Right atrium auricular region (tissue), 2 donors: ENCODE measurements around the gene PTPRO. TPM values are rescaled to one million over a fixed set of nuclear protein-coding genes. Genes with fewer than 3 reads are reported as not detected.

ENCODE experiments used
- DNase-seq: peaks from one replicate; pipeline ENCODE4 v3.0.0-alpha.2; 2019; ENCODE audit warnings: low spot score
- H3K27ac ChIP-seq, 2 donors: fragments of 200-600 bp; sonication (generic); 1 replicate in 1 of 2; 2 replicates in 1 of 2; pipeline ENCODE4 v1.5.1; 2016 to 2019
- H3K27me3 ChIP-seq, 2 donors: fragments of 200-600 bp; sonication (generic); one replicate each; pipeline versions ENCODE4 v1.5.1 to v1.6.0; 2017 to 2019
- H3K36me3 ChIP-seq: fragments of 200-600 bp; sonication (generic); one replicate; pipeline ENCODE4 v1.5.1; 2016
- H3K4me1 ChIP-seq, 2 donors: fragments of 200-600 bp; sonication (generic); one replicate each; pipeline versions ENCODE4 v1.5.1 to v1.6.0; 2017 to 2019
- H3K4me3 ChIP-seq, 2 donors: fragments of 200-600 bp; sonication (generic); 1 replicate in 1 of 2; 2 replicates in 1 of 2; pipeline ENCODE4 v1.5.1; 2017 to 2019; ENCODE audit warnings: mild to moderate bottlenecking in 1 of 2, moderate library complexity in 1 of 2
- H3K9me3 ChIP-seq, 2 donors: fragments of 200-600 bp; sonication (generic); one replicate each; pipeline ENCODE4 v1.5.1; 2019
- CTCF ChIP-seq, 2 donors: fragments of 200-600 bp; sonication (generic); IDR thresholded peaks; one replicate each; pipeline ENCODE4 v1.5.1; 2019; ENCODE audit warnings: antibody characterized with exemption in 2 of 2
- total RNA-seq, 2 donors: library from RNA; depleted of rRNA; stranded (reverse); fragments of >200 nt; gene quantifications; one replicate each; pipeline ENCODE4 v1.1.0, GENCODE V29; 2016

PTPRO gene
- total RNA-seq, 2 donors from 2014 or later = 0.30 to 2.9 TPM

GRCh38 chr12:15534322-15534721, 212.0 kb downstream of the PTPRO start:
- H3K36me3 ChIP-seq = no peaks in the 10 kb centered on the region
- no peak overlapping the region for H3K27ac ChIP-seq
- H3K9me3 ChIP-seq = no peaks in the 10 kb centered on the region
- no peaks in the 10 kb centered on the region for H3K27me3 ChIP-seq
- DNase-seq = no peak
- H3K4me3 ChIP-seq = no peak overlapping the region
- H3K4me1 ChIP-seq = no peaks in the 10 kb centered on the region
- TF ChIP-seq CTCF (IDR thresholded peaks at IDR 0.05) = no peak

GRCh38 chr12:15534874-15535273, 212.6 kb downstream of the PTPRO start:
- no peaks in the 10 kb centered on the region for H3K27me3 ChIP-seq
- no peak for DNase-seq
- TF ChIP-seq CTCF (IDR thresholded peaks at IDR 0.05) = no peak
- no peaks in the 10 kb centered on the region for H3K36me3 ChIP-seq
- no peaks in the 10 kb centered on the region for H3K4me1 ChIP-seq
- H3K9me3 ChIP-seq = no peaks in the 10 kb centered on the region
- H3K27ac ChIP-seq = peak overlapping the region in 1 of 2 donors; percentile 23
- no peak overlapping the region for H3K4me3 ChIP-seq

GRCh38 chr12:15535352-15535781, 213.1 kb downstream of the PTPRO start:
- H3K36me3 ChIP-seq = no peaks in the 10 kb centered on the region
- no peaks in the 10 kb centered on the region for H3K27me3 ChIP-seq
- no peaks in the 10 kb centered on the region for H3K9me3 ChIP-seq
- peak overlapping the region in 1 of 2 donors; percentile 23 for H3K27ac ChIP-seq
- DNase-seq = no peak
- no peak for TF ChIP-seq CTCF (IDR thresholded peaks at IDR 0.05)
- no peak overlapping the region for H3K4me3 ChIP-seq
- H3K4me1 ChIP-seq = no peaks in the 10 kb centered on the region

GRCh38 chr12:15536446-15536845, 214.1 kb downstream of the PTPRO start:
- TF ChIP-seq CTCF (IDR thresholded peaks at IDR 0.05) = no peak
- no peaks in the 10 kb centered on the region for H3K36me3 ChIP-seq
- no peaks in the 10 kb centered on the region for H3K4me1 ChIP-seq
- H3K4me3 ChIP-seq = no peak overlapping the region
- H3K27ac ChIP-seq = no peak overlapping the region
- DNase-seq = no peak
- H3K9me3 ChIP-seq = no peaks in the 10 kb centered on the region
- H3K27me3 ChIP-seq = no peaks in the 10 kb centered on the region

GRCh38 chr12:15538881-15539280, 216.6 kb downstream of the PTPRO start:
- TF ChIP-seq CTCF (IDR thresholded peaks at IDR 0.05) = no peak
- Histone ChIP-seq H3K27me3 (no peaks in the 10 kb centered on the region), H3K36me3 (no peaks in the 10 kb centered on the region), H3K9me3 (no peaks in the 10 kb centered on the region), H3K27ac (no peak overlapping the region), H3K4me1 (no peaks in the 10 kb centered on the region), H3K4me3 (no peak overlapping the region)
- DNase-seq = no peak

GRCh38 chr12:15540005-15540404, 217.7 kb downstream of the PTPRO start:
- no peaks in the 10 kb centered on the region for H3K9me3 ChIP-seq
- H3K27ac ChIP-seq = no peak overlapping the region
- no peak for DNase-seq
- no peaks in the 10 kb centered on the region for H3K27me3 ChIP-seq
- no peak overlapping the region for H3K4me3 ChIP-seq
- TF ChIP-seq CTCF (IDR thresholded peaks at IDR 0.05) = no peak
- H3K4me1 ChIP-seq = no peaks in the 10 kb centered on the region
- no peaks in the 10 kb centered on the region for H3K36me3 ChIP-seq
